HG03159 (cell line): ENCODE measurements around the gene GPR15LG.

Experiments
- ATAC-seq: cut with Tn5 transposase; IDR thresholded peaks from one replicate; pipeline ENCODE4 v1.9.1; 2021; ENCODE audit warnings: mild to moderate bottlenecking, moderate library complexity; ENCODE audit not compliant: unreplicated experiment

The GPR15LG gene

GRCh38 chr10:84214046-84214572, 40.5 kb downstream of the GPR15LG start:
- no peak for ATAC-seq

- peak; percentile 89 for ATAC-seq
Observed at GRCh38 chr10:84214612-84215235, 41.1 kb downstream of the GPR15LG start.

GRCh38 chr10:84216834-84217233, 43.2 kb downstream of the GPR15LG start:
- no peak for ATAC-seq

GRCh38 chr10:84217746-84218145, 44.1 kb downstream of the GPR15LG start:
- no peak for ATAC-seq

GRCh38 chr10:84221916-84222315, 48.3 kb downstream of the GPR15LG start:
- ATAC-seq, result no peak

GRCh38 chr10:84224411-84225028, 50.9 kb downstream of the GPR15LG start:
- ATAC-seq, result no peak

- no peak for ATAC-seq
Observed at GRCh38 chr10:84225427-84226173, 52.0 kb downstream of the GPR15LG start, which contains the start of gene LRIT2. Gene LRIT2 (minus strand): TSS chr10:84225544. CDS start chr10:84225520, 24 bp downstream.

GRCh38 chr10:84226616-84227015, 53.0 kb downstream of the GPR15LG start:
- no peak for ATAC-seq

GRCh38 chr10:84227810-84228209, 54.2 kb downstream of the GPR15LG start:
- no peak for ATAC-seq

GRCh38 chr10:84230359-84230758, 56.8 kb downstream of the GPR15LG start:
- no peak for ATAC-seq

- ATAC-seq, result no peak
Observed at GRCh38 chr10:84232376-84232775, 58.8 kb downstream of the GPR15LG start.

GRCh38 chr10:84233940-84234339, 60.3 kb downstream of the GPR15LG start:
- no peak for ATAC-seq

GRCh38 chr10:84234479-84234878, 60.9 kb downstream of the GPR15LG start:
- ATAC-seq, result no peak
